SK-N-SH (cell line): ENCODE measurements around the gene OSGIN1. TPM values are rescaled to one million over a fixed set of nuclear protein-coding genes. Genes with fewer than 3 reads are reported as not detected.

Experiments
- CTCF ChIA-PET: fragments of 300-600, 350-600 bp; formaldehyde crosslinking; extraction: SDS; loops from one replicate; lab custom pipeline; 2021; lab: Yijun Ruan, JAX
- POLR2A ChIA-PET: fragments of 350-600 bp; sonication (Branson Sonifier 250); formaldehyde crosslinking; extraction: SDS; loops from one replicate; lab custom pipeline; 2020; ENCODE audit warnings: antibody characterized with exemption, inconsistent platforms; lab: Yijun Ruan, JAX
- DNase-seq: peaks from one replicate; pipeline ENCODE4 v3.0.0; 2012
- H2AFZ ChIP-seq: fragments of 200-600 bp; sonication (generic); 2 replicates; pipeline ENCODE4 v1.8.1; 2016; ENCODE audit warnings: antibody characterized with exemption, mild to moderate bottlenecking, low read depth
- H3F3A ChIP-seq: fragments of 200-600 bp; sonication (generic); replicated peaks from 2 replicates; pipeline ENCODE3; 2016; ENCODE audit warnings: antibody characterized with exemption, mild to moderate bottlenecking; ENCODE audit not compliant: insufficient read depth
- H3K27ac ChIP-seq, 2 experiments: fragments of 200-500 bp in 1 of 2; fragments of 200-600 bp in 1 of 2; sonication (Bioruptor generic) in 1 of 2; sonication (generic), shearing (Covaris generic) in 1 of 2; 2 replicates each; pipeline versions ENCODE4 v1.5.1 to v1.6.1; 2014 to 2016; ENCODE audit warnings: low read depth in 2 of 2, inconsistent platforms in 1 of 2, low read length in 1 of 2, mild to moderate bottlenecking in 1 of 2, mixed read lengths in 1 of 2
- H3K27me3 ChIP-seq: fragments of 200-600 bp; sonication (generic), shearing (Covaris generic); 2 replicates; pipeline ENCODE4 v1.6.1; 2016; ENCODE audit warnings: mixed run types; ENCODE audit not compliant: insufficient read depth
- H3K36me3 ChIP-seq, 2 experiments: fragments of 200-500 bp in 1 of 2; fragments of 200-600 bp in 1 of 2; sonication (Bioruptor generic) in 1 of 2; sonication (generic) in 1 of 2; replicated peaks in 1 of 2; 2 replicates each; pipeline versions ENCODE3 to v1.5.1; 2014 to 2016; ENCODE audit warnings: low read length in 1 of 2, mild to moderate bottlenecking in 1 of 2; ENCODE audit not compliant: insufficient read depth in 2 of 2, control insufficient read depth in 1 of 2
- H3K4me1 ChIP-seq, 2 experiments: fragments of 200-500 bp in 1 of 2; fragments of 200-600 bp in 1 of 2; sonication (Bioruptor generic) in 1 of 2; sonication (generic), shearing (Covaris generic) in 1 of 2; 2 replicates each; pipeline versions ENCODE4 v1.5.1 to v1.6.1; 2014 to 2016; ENCODE audit warnings: low read depth in 1 of 2, low read length in 1 of 2, mixed run types in 1 of 2; ENCODE audit not compliant: insufficient read depth in 2 of 2, control insufficient read depth in 1 of 2
- H3K4me2 ChIP-seq: fragments of 200-600 bp; sonication (generic), shearing (Covaris generic); 2 replicates; pipeline ENCODE4 v1.6.1; 2017; ENCODE audit warnings: mixed run types
- H3K4me3 ChIP-seq, 2 experiments: fragments of 200-500 bp in 1 of 2; fragments of 200-600 bp in 1 of 2; sonication (Bioruptor generic) in 1 of 2; sonication (generic), shearing (Covaris generic) in 1 of 2; 2 replicates each; pipeline versions ENCODE4 v1.5.1 to v1.8.1; 2014 to 2016; ENCODE audit warnings: low read depth in 2 of 2, inconsistent platforms in 1 of 2, low read length in 1 of 2, mild to moderate bottlenecking in 1 of 2, mixed read lengths in 1 of 2, moderate library complexity in 1 of 2
- H3K79me2 ChIP-seq: fragments of 200-600 bp; sonication (generic); 2 replicates; pipeline ENCODE4 v1.8.1; 2017; ENCODE audit warnings: mild to moderate bottlenecking; ENCODE audit not compliant: insufficient read depth
- H3K9ac ChIP-seq: fragments of 200-600 bp; sonication (generic); 2 replicates; pipeline ENCODE4 v1.6.1; 2017; ENCODE audit warnings: mixed run types
- H3K9me2 ChIP-seq: fragments of 200-600 bp; sonication (generic); 2 replicates; pipeline ENCODE4 v1.6.1; 2017; ENCODE audit warnings: mixed run types
- H3K9me3 ChIP-seq: fragments of 200-600 bp; sonication (generic); 2 replicates; pipeline ENCODE4 v1.6.1; 2017; ENCODE audit warnings: mixed run types, mild to moderate bottlenecking, moderate library complexity
- H4K20me1 ChIP-seq: fragments of 200-600 bp; sonication (generic); 2 replicates; pipeline ENCODE4 v1.6.1; 2017; ENCODE audit warnings: mild to moderate bottlenecking, mixed run types; ENCODE audit not compliant: insufficient read depth
- EZH2phosphoT487 ChIP-seq: fragments of 200-600 bp; sonication (generic); IDR thresholded peaks from 2 replicates; pipeline ENCODE4 v1.6.1; 2017; ENCODE audit warnings: low read depth, mixed run types, mild to moderate bottlenecking, antibody characterized with exemption, moderate library complexity, borderline replicate concordance
- FOXM1 ChIP-seq: IDR thresholded peaks from 2 replicates; pipeline ENCODE4 v1.4.0; 2012; ENCODE audit warnings: low read depth, mild to moderate bottlenecking
- GABPA ChIP-seq: IDR thresholded peaks from 2 replicates; pipeline ENCODE4 v1.4.0; 2012; ENCODE audit warnings: low read depth, mild to moderate bottlenecking
- GATA2 ChIP-seq: sonication (generic); formaldehyde crosslinking; IDR thresholded peaks from 2 replicates; pipeline ENCODE4 v1.5.0; 2020; ENCODE audit warnings: mild to moderate bottlenecking, missing genetic modification reagents
- JUND ChIP-seq: IDR thresholded peaks from 2 replicates; pipeline ENCODE4 v1.4.0; 2012
- MXI1 ChIP-seq: IDR thresholded peaks from 2 replicates; pipeline ENCODE4 v1.6.1; 2012; ENCODE audit warnings: mild to moderate bottlenecking, low read depth, low read length, improper control_type of control experiment
- NFIC ChIP-seq: IDR thresholded peaks from 2 replicates; pipeline ENCODE4 v1.4.0; 2012; ENCODE audit warnings: borderline replicate concordance
- NRF1 ChIP-seq: IDR thresholded peaks from 2 replicates; pipeline ENCODE4 v1.6.1; 2012; ENCODE audit warnings: low read depth, mild to moderate bottlenecking, low read length
- POLR2AphosphoS5 ChIP-seq: IDR thresholded peaks from 2 replicates; pipeline ENCODE4 v1.6.1; 2012; ENCODE audit warnings: low read depth, low read length
- RAD21 ChIP-seq: IDR thresholded peaks from 2 replicates; pipeline ENCODE4 v1.6.1; 2012; ENCODE audit warnings: mild to moderate bottlenecking, low read length
- REST ChIP-seq: IDR thresholded peaks from 2 replicates; pipeline ENCODE4 v1.6.1; 2012; ENCODE audit warnings: mild to moderate bottlenecking, low read depth, low read length, moderate library complexity
- RFX5 ChIP-seq: IDR thresholded peaks from 2 replicates; pipeline ENCODE4 v1.6.1; 2012; ENCODE audit warnings: mild to moderate bottlenecking, improper control_type of control experiment, low read length
- RXRA ChIP-seq: IDR thresholded peaks from 2 replicates; pipeline ENCODE4 v1.4.0; 2012; ENCODE audit warnings: low read depth, mild to moderate bottlenecking, borderline replicate concordance
- SIN3A ChIP-seq: IDR thresholded peaks from 2 replicates; pipeline ENCODE4 v1.6.1; 2012; ENCODE audit warnings: low read depth, mild to moderate bottlenecking, low read length, moderate library complexity, borderline replicate concordance
- TAF1 ChIP-seq: IDR thresholded peaks from 2 replicates; pipeline ENCODE4 v1.6.1; 2012; ENCODE audit warnings: low read depth, mild to moderate bottlenecking, low read length, moderate library complexity, borderline replicate concordance
- TEAD4 ChIP-seq: IDR thresholded peaks from 2 replicates; pipeline ENCODE4 v1.4.0; 2012; ENCODE audit warnings: mild to moderate bottlenecking, borderline replicate concordance; ENCODE audit not compliant: insufficient read depth
- USF2 ChIP-seq: fragments of 150-350 bp; IDR thresholded peaks from 2 replicates; pipeline ENCODE4 v1.6.1; 2017; ENCODE audit warnings: antibody characterized with exemption, low read length, low read depth, borderline replicate concordance
- YY1 ChIP-seq: IDR thresholded peaks from 2 replicates; pipeline ENCODE4 v1.4.0; 2012; ENCODE audit warnings: low read depth, mild to moderate bottlenecking
- ZBTB33 ChIP-seq: IDR thresholded peaks from 2 replicates; pipeline ENCODE4 v1.4.0; 2012; ENCODE audit warnings: low read depth, borderline replicate concordance
- WGBS: methylation state at CpG from one replicate; pipeline ENCODE4 v1.1.6; 2017; ENCODE audit warnings: low lambda C conversion rate; 5-methylcytosine and 5-hydroxymethylcytosine counted together
- polyA plus RNA-seq, 3 experiments: library from polyadenylated mRNA; depleted of rRNA; stranded (reverse); fragments of >200 nt; gene quantifications; 2 replicates each; pipeline ENCODE4 v1.2.3, GENCODE V29; 2012
- TF ChIP-seq, protein P1 (sequence below): fragments of 150-350 bp; IDR thresholded peaks from 2 replicates; pipeline ENCODE4 v1.6.1; 2016; ENCODE audit warnings: mild to moderate bottlenecking, low read depth, low read length

Gene OSGIN1
- polyA plus RNA-seq, 1 of the 3 experiments (the other 2 are of a cell fraction), result 4.8 TPM

DNA sequence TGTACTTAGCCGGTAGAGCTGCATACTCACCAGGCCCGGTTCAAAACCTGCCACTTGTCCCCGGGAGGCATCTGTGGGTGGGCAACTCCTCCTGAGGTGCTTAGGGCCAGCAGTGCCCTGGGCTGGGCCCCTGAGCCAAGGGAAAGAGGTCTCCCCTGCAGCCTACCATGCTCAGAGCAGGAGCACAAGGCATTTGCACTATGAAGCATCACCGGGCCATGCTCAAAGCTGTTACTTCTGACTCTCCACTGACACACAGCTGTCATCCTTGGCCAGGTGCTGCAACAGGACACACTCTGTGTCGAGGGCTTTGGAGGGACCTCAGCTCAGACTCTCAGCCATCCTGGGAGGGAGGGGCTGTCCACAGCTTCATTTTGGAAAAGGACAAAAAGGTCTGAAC is 52.4 kb downstream of the OSGIN1 start:
- H3K27me3 ChIP-seq, result peaks cover 11% of the 10 kb centered on the region; the same call in 1 of the 2 replicates
- H3K36me3 ChIP-seq, result no peaks in the 10 kb centered on the region
- H3K9me3 ChIP-seq, result no peaks in the 10 kb centered on the region
- H3K9ac ChIP-seq, result no peak overlapping the region
- no peaks in the 10 kb centered on the region for H4K20me1 ChIP-seq
- no peaks in the 10 kb centered on the region for H3K79me2 ChIP-seq
- no peak overlapping the region for H3K4me2 ChIP-seq
- TF ChIP-seq JUND (no peak), TAF1 (no peak), REST (no peak), USF2 (no peak), RAD21 (no peak), NFIC (no peak), EZH2phosphoT487 (no peak), SIN3A (no peak), ZBTB33 (no peak), TEAD4 (no peak), NRF1 (no peak), FOXM1 (no peak), POLR2AphosphoS5 (no peak), MXI1 (no peak), GABPA (no peak), RFX5 (no peak), YY1 (no peak), RXRA (no peak), GATA2 (CRISPR knock-in tag) (no peak)
- TF ChIP-seq, protein P1, sequence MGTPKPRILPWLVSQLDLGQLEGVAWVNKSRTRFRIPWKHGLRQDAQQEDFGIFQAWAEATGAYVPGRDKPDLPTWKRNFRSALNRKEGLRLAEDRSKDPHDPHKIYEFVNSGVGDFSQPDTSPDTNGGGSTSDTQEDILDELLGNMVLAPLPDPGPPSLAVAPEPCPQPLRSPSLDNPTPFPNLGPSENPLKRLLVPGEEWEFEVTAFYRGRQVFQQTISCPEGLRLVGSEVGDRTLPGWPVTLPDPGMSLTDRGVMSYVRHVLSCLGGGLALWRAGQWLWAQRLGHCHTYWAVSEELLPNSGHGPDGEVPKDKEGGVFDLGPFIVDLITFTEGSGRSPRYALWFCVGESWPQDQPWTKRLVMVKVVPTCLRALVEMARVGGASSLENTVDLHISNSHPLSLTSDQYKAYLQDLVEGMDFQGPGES, result no peak
- CTCF ChIA-PET, result interaction anchor here (0.7 to 1.3 kb wide), 2 partner anchors 23 to 61 kb away, joined by 3 to 4 read pairs; no protein-coding TSS in a partner anchor
- H3K9me2 ChIP-seq, result no peaks in the 10 kb centered on the region
- no peak overlapping the region for H3K4me3 ChIP-seq
- no peak for DNase-seq
- no peaks in the 10 kb centered on the region for H3F3A ChIP-seq
- POLR2A ChIA-PET, result no interaction called here
- whole genome bisulfite sequencing, result 19% methylated on average over 3 of the region's 5 CpGs
- H3K27ac ChIP-seq, result no peak overlapping the region
- H2AFZ ChIP-seq, result no peak overlapping the region
- H3K4me1 ChIP-seq, result no peaks in the 10 kb centered on the region
